IPS-20b (cell line): ENCODE data around the gene RHEX.

Experiments used
- H3K27ac ChIP-seq: one replicate; pipeline ENCODE4 v1.5.1; 2013; ENCODE audit warnings: low read length
- H3K27me3 ChIP-seq: 2 replicates; pipeline ENCODE4 v1.6.1; 2013; ENCODE audit warnings: mild to moderate bottlenecking, low read length, inconsistent platforms; ENCODE audit not compliant: insufficient read depth
- H3K36me3 ChIP-seq: 2 replicates; pipeline ENCODE4 v1.6.1; 2013; ENCODE audit warnings: low read depth, mild to moderate bottlenecking, inconsistent platforms, low read length, moderate library complexity; ENCODE audit not compliant: insufficient read depth
- H3K4me1 ChIP-seq: 2 replicates; pipeline ENCODE4 v1.6.1; 2013; ENCODE audit warnings: mild to moderate bottlenecking, control low read depth, inconsistent platforms, low read length, moderate library complexity; ENCODE audit not compliant: insufficient read depth
- H3K4me3 ChIP-seq: 2 replicates; pipeline ENCODE4 v1.5.1; 2013; ENCODE audit warnings: mild to moderate bottlenecking, low read length, inconsistent platforms
- H3K9ac ChIP-seq: 2 replicates; pipeline ENCODE4 v1.6.1; 2013; ENCODE audit warnings: low read depth, mild to moderate bottlenecking, inconsistent platforms, low read length, moderate library complexity
- H3K9me3 ChIP-seq: 2 replicates; pipeline ENCODE4 v1.6.1; 2013; ENCODE audit warnings: mild to moderate bottlenecking, low read depth, low read length, inconsistent platforms; ENCODE audit not compliant: insufficient read depth

Gene RHEX

DNA sequence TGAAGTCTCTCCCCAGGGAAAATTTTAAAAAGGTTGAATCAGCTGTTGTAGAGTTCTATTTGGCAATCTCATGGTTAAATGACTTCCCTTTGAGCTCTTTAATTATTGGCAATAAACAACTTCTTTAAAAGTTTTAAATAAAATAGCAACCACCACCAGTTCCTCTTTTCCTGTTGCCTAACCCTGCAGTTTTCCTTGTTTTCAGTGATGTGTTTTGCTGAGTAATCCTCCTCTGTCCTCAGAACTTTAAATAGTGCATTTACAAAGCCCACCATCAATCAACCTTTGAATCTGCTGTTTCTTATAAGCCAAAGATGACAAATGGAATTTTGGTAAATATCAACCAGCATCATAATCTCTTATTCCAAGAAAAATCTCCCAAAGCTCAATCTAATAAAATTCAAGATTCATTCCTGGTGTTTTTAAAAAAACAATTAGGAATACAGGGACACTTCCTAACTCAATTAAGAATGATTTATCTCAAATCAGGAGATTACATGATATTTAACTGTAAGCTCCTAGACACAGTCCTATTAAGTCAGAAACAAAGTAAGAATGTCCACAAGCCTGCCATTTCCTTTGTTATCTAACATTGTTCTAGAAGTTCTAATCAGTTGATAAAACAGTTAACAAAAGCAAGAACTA lies 49.4 kb downstream of the RHEX start:
- no peaks in the 10 kb centered on the region for H3K36me3 ChIP-seq
- H3K9me3 ChIP-seq = no peaks in the 10 kb centered on the region
- no peaks in the 10 kb centered on the region for H3K4me1 ChIP-seq
- H3K27me3 ChIP-seq = no peaks in the 10 kb centered on the region
- H3K4me3 ChIP-seq = no peak overlapping the region
- no peak overlapping the region for H3K9ac ChIP-seq
- no peak overlapping the region for H3K27ac ChIP-seq

DNA sequence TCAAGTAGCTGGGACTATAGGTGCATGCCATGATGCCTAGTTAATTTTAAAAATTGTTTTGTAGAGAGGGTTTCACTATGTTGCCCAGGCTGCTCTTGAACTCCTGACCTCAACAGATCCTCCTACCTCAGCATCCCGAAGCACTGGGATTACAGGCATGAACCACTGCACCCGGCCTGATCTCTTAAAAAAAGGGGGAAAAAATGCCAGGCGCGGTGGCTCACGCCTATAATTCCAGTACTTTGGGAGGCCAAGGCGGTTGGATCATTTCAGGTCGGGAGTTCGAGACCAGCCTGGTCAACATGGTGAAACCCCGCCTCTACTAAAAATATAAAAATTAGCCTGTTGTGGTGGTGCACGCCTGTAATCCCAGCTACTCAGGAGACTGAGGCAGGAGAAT lies 51.0 kb downstream of the RHEX start:
- H3K9me3 ChIP-seq = no peaks in the 10 kb centered on the region
- no peak overlapping the region for H3K9ac ChIP-seq
- no peak overlapping the region for H3K27ac ChIP-seq
- no peak overlapping the region for H3K4me3 ChIP-seq
- no peaks in the 10 kb centered on the region for H3K36me3 ChIP-seq
- no peaks in the 10 kb centered on the region for H3K27me3 ChIP-seq
- H3K4me1 ChIP-seq = no peaks in the 10 kb centered on the region

DNA sequence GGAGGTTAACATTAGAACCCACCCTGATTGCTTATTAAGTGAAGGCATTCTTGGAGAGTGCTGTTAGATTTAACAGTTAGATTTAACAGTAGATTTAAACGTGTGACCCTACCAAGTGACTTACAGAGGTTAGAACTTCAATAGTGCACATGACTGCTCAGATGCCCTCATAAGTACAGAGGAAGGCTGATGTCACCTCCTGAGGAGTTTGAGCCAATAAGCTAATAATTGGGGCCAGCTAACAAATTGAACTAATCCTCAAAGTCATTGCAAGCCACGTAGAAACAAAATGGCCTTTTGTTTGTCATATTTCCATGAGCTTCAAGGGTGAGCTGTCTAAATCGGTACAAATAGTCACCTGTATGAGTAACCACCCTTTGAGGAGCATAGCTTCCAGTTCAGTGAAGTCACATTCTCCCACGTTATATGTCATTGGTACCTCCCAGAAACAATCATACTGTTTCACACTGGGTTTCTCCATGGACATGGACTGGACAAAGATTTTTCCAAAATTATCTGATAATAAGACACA lies 52.6 kb downstream of the RHEX start:
- Histone ChIP-seq H3K4me1 (no peaks in the 10 kb centered on the region), H3K27ac (no peak overlapping the region), H3K9ac (no peak overlapping the region), H3K27me3 (no peaks in the 10 kb centered on the region), H3K9me3 (no peaks in the 10 kb centered on the region), H3K4me3 (no peak overlapping the region), H3K36me3 (no peaks in the 10 kb centered on the region)

- Histone ChIP-seq H3K9ac (no peak overlapping the region), H3K27ac (no peak overlapping the region), H3K4me1 (no peaks in the 10 kb centered on the region), H3K36me3 (no peaks in the 10 kb centered on the region), H3K27me3 (no peaks in the 10 kb centered on the region), H3K4me3 (no peak overlapping the region), H3K9me3 (no peaks in the 10 kb centered on the region)
Observed at GRCh38 chr1:206106328-206107167, 53.6 kb downstream of the RHEX start.

- H3K36me3 ChIP-seq = no peaks in the 10 kb centered on the region
- no peaks in the 10 kb centered on the region for H3K4me1 ChIP-seq
- H3K9ac ChIP-seq = no peak overlapping the region
- no peak overlapping the region for H3K27ac ChIP-seq
- no peaks in the 10 kb centered on the region for H3K27me3 ChIP-seq
- no peaks in the 10 kb centered on the region for H3K9me3 ChIP-seq
- no peak overlapping the region for H3K4me3 ChIP-seq
Observed at GRCh38 chr1:206107168-206107544, 54.2 kb downstream of the RHEX start.

GRCh38 chr1:206108635-206109034 lies 55.7 kb downstream of the RHEX start:
- no peak overlapping the region for H3K9ac ChIP-seq
- H3K27ac ChIP-seq = no peak overlapping the region
- H3K27me3 ChIP-seq = no peaks in the 10 kb centered on the region; the same call in 1 of the 2 replicates
- no peak overlapping the region for H3K4me3 ChIP-seq
- no peaks in the 10 kb centered on the region for H3K9me3 ChIP-seq
- no peaks in the 10 kb centered on the region for H3K4me1 ChIP-seq
- no peaks in the 10 kb centered on the region for H3K36me3 ChIP-seq

DNA sequence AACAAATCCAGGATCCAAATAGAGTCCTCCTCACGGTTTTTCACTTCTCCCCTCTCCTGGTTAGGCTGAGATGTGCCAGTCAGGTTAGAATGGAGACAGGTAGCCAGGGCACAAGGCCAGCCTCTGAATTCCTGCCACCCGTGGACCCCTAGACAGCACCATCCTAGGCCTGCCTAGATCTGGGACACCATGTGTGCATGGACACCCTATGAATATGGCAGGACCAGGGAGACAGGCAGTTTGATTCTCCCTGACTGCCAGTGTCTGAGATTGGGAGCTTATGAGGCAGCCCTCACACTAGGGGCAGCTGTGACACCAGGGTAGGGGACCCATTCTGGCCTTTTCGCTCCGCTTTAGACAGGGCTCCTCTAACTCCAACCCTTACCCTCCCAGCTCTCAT lies 56.7 kb downstream of the RHEX start:
- Histone ChIP-seq H3K27ac (no peak overlapping the region), H3K4me1 (no peaks in the 10 kb centered on the region), H3K27me3 (peaks cover 7% of the 10 kb centered on the region), H3K4me3 (no peak overlapping the region), H3K9ac (no peak overlapping the region), H3K9me3 (no peaks in the 10 kb centered on the region), H3K36me3 (no peaks in the 10 kb centered on the region)

DNA sequence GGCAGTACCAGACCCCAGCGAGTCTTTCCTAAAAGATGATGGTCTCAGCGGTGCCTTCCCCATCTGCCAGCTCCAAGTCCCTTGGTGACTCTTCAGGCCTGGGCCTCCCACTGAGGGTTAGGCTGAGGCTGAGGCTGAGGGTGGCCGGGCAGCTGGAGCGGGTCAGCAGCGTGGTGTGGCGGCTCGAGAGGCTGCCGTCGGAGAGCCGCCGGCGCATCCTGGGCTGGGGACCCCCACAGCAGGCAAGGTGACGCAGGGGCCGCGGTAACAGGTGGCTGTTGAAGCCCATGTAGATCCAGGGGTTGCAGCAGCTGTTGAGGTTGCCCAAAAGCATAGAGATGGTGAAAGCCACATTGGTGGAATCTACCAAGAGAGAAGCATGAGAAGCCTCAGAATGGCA lies 57.2 kb downstream of the RHEX start:
- H3K9me3 ChIP-seq = no peaks in the 10 kb centered on the region
- no peak overlapping the region for H3K4me3 ChIP-seq
- H3K27ac ChIP-seq = no peak overlapping the region
- no peaks in the 10 kb centered on the region for H3K36me3 ChIP-seq
- peaks cover 11% of the 10 kb centered on the region for H3K27me3 ChIP-seq
- H3K9ac ChIP-seq = no peak overlapping the region
- H3K4me1 ChIP-seq = no peaks in the 10 kb centered on the region

DNA sequence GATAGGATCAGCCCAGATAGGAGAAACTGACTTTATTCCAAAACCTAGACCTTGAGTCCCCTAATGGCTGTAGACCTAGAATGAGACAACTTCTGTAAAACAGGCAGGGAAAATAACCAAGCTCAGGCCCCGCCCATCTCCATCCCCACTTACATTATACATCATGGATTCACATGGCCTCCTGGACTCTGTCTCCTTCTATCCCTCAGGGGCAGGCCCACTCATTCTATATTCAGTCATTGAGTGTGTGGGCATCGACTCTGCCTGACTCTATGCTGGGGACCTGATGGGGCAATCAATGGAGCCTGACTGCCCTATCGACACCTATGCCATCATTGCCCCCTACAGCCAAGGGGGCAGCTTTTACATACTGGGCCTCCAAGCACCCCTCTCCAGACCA lies 57.8 kb downstream of the RHEX start:
- Histone ChIP-seq H3K27ac (no peak overlapping the region), H3K27me3 (peaks cover 17% of the 10 kb centered on the region), H3K4me3 (no peak overlapping the region), H3K9me3 (no peaks in the 10 kb centered on the region), H3K9ac (no peak overlapping the region), H3K4me1 (no peaks in the 10 kb centered on the region), H3K36me3 (no peaks in the 10 kb centered on the region)

- H3K27me3 ChIP-seq = peaks cover 23% of the 10 kb centered on the region
- no peaks in the 10 kb centered on the region for H3K4me1 ChIP-seq
Observed at GRCh38 chr1:206111271-206111927, 58.4 kb downstream of the RHEX start.

GRCh38 chr1:206112600-206113301 lies 59.8 kb downstream of the RHEX start:
- Histone ChIP-seq H3K9ac (no peak overlapping the region), H3K27ac (no peak overlapping the region), H3K36me3 (no peaks in the 10 kb centered on the region), H3K27me3 (peaks cover 37% of the 10 kb centered on the region), H3K4me3 (no peak overlapping the region), H3K4me1 (no peaks in the 10 kb centered on the region), H3K9me3 (no peaks in the 10 kb centered on the region)

More at GRCh38 chr1:206111271-206111927, 58.4 kb downstream of the RHEX start:
- Histone ChIP-seq H3K27ac (no peak overlapping the region), H3K4me3 (no peak overlapping the region), H3K36me3 (no peaks in the 10 kb centered on the region), H3K9me3 (no peaks in the 10 kb centered on the region), H3K9ac (no peak overlapping the region)
